ENCODE measurements around the gene SENP3.
A peak's percentile ranks its signal among the peaks of the same experiment; 100 is the strongest.

Gene SENP3

DNA sequence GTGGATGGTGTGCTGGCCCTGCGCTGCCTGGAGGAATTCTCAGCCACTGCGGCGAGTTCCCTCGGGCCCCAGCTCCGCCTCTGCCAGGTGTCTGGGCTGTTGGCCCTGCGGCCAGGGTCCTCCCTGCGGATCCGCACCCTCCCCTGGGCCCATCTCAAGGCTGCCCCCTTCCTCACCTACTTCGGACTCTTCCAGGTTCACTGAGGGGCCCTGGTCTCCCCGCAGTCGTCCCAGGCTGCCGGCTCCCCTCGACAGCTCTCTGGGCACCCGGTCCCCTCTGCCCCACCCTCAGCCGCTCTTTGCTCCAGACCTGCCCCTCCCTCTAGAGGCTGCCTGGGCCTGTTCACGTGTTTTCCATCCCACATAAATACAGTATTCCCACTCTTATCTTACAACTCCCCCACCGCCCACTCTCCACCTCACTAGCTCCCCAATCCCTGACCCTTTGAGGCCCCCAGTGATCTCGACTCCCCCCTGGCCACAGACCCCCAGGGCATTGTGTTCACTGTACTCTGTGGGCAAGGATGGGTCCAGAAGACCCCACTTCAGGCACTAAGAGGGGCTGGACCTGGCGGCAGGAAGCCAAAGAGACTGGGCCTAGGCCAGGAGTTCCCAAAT lies 4.5 kb upstream of the SENP3 start:
- no peak for FAIRE-seq

DNA sequence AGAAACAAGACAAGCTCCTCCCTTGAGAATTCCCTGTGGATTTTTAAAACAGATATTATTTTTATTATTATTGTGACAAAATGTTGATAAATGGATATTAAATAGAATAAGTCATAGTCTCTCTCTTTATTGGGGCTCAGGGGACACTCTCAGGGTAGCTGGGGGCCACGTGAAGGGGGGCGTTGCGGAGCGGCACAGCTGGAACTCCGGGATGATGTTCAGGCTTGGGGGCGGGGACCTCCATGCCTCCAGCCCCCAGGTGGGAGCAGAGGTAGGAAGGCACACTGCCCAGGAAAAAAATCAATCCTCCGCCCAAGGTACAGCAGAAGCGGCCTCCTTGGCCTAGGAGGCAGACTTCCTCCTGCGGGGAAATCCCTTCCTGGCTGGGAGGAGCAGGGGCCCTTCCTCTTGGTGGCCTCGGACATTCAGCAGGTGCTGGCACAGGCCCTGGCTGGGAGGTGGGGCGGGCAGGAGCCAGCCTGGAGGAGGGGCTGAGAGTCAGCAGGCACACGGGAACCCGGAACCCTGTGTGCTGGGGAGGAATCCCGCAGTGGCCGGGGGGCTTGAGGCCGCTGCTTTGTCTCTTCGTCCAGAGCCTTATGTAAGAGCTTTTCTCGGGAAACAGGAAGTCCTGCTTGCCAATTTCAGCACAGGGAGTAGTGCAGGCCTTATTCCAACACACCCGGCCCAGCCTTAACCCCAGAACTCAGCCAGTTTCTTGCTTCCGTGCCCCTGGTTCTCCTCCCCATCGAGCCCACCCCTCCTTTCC lies 3.8 kb upstream of the SENP3 start:
- FAIRE-seq = no peak

DNA sequence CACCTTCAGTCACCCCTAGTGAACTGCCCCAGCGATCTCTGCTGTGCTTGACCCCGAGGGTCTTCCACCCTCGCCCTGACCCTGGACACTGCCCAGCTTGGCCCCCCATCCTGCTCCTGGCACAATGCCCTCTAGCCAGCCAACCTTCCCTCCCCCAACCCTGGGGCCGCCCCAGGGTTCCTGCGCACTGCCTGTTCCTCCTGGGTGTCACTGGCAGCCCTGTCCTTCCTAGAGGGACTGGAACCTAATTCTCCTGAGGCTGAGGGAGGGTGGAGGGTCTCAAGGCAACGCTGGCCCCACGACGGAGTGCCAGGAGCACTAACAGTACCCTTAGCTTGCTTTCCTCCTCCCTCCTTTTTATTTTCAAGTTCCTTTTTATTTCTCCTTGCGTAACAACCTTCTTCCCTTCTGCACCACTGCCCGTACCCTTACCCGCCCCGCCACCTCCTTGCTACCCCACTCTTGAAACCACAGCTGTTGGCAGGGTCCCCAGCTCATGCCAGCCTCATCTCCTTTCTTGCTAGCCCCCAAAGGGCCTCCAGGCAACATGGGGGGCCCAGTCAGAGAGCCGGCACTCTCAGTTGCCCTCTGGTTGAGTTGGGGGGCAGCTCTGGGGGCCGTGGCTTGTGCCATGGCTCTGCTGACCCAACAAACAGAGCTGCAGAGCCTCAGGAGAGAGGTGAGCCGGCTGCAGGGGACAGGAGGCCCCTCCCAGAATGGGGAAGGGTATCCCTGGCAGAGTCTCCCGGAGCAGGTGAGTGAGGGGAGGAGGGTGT lies 3.0 kb upstream of the SENP3 start, which contains the start of gene TNFSF13:
Gene TNFSF13, plus strand, starts transcription at position 207 of the 776 bp plus-strand sequence. Its CDS starts 290 bp downstream, at position 497.
- no peak for FAIRE-seq

DNA sequence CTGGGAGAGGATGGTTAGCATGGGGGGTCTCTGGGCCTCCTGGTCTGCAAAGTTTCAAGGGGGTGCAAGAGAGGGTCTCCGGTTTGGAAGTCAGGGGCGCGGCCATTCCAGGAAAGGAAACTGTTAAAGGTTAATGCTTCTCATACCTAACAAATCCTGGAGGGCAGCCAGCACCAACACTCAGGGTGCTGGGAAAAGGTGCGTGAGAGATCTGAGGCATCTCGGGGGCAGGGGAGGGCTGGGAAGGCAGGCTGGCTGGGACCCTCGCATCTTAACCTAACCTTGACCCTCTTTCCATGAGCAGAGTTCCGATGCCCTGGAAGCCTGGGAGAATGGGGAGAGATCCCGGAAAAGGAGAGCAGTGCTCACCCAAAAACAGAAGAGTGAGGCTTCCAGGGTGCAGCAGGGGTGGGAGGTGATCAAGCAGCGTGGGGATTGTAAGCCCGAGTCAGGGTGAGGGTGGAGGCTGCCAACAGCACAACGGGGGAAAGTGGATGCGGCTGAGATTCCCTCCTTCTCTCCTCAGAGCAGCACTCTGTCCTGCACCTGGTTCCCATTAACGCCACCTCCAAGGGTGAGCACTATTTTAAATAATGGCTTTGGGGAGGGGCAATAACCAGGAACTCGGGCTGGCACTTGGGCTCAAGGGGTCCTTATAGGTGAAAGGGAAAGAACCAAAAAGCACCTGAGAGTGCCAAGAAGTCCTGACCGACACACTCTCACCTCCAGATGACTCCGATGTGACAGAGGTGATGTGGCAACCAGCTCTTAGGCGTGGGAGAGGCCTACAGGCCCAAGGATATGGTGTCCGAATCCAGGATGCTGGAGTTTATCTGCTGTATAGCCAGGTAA lies 2.2 kb upstream of the SENP3 start:
- no peak for FAIRE-seq

DNA sequence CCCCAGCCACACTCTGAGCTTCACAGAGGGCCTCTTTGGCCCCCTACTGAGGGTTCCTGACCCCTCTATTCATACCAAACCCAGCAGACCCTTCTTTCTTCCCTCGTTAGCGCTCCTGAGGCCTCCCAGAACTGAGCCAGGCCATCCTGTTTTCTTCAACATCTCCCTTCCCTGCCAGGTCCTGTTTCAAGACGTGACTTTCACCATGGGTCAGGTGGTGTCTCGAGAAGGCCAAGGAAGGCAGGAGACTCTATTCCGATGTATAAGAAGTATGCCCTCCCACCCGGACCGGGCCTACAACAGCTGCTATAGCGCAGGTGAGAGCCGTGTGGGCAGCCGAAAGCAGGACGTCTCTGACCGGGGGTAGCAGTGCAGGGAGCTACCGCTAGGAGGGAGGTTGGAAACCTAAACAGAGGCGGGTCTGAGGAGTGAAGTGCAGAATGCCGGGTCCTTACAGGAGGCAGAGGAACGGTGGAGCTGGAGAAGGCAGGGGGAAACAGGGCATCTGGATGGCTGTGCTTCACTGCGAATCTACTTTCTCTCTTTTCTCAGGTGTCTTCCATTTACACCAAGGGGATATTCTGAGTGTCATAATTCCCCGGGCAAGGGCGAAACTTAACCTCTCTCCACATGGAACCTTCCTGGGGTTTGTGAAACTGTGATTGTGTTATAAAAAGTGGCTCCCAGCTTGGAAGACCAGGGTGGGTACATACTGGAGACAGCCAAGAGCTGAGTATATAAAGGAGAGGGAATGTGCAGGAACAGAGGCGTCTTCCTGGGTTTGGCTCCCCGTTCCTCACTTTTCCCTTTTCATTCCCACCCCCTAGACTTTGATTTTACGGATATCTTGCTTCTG lies 1.3 kb upstream of the SENP3 start:
- FAIRE-seq = no peak

DNA sequence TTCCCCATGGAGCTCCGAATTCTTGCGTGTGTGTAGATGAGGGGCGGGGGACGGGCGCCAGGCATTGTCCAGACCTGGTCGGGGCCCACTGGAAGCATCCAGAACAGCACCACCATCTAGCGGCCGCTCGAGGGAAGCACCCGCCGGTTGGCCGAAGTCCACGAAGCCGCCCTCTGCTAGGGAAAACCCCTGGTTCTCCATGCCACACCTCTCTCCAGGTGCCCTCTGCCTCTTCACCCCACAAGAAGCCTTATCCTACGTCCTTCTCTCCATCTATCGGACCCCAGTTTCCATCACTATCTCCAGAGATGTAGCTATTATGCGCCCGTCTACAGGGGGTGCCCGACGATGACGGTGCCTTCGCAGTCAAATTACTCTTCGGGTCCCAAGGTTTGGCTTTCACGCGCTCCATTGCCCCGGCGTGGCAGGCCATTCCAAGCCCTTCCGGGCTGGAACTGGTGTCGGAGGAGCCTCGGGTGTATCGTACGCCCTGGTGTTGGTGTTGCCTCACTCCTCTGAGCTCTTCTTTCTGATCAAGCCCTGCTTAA lies 617 bp upstream of the SENP3 start:
- no peak for FAIRE-seq

DNA sequence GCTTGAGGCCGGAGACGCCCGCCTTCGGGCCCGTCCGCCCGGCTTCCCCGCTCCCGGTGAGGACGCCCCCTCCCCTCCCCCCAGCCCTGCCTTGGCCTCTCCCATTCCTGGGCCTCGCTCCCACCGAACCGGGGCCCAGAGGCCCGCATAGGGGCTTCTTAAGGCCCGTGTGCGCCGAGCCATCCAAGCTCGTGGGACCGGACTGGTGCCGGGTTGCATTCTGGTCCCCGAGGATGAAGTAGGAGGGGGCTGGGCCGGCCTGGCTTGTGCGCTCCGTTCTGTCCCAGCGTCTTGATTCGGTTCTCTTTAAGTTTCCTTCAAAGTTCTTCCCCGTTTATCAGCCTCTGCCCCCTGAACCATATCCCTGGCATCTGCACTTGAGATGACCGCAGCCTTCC lies 488 bp downstream of the SENP3 start:
- FAIRE-seq = no peak

DNA sequence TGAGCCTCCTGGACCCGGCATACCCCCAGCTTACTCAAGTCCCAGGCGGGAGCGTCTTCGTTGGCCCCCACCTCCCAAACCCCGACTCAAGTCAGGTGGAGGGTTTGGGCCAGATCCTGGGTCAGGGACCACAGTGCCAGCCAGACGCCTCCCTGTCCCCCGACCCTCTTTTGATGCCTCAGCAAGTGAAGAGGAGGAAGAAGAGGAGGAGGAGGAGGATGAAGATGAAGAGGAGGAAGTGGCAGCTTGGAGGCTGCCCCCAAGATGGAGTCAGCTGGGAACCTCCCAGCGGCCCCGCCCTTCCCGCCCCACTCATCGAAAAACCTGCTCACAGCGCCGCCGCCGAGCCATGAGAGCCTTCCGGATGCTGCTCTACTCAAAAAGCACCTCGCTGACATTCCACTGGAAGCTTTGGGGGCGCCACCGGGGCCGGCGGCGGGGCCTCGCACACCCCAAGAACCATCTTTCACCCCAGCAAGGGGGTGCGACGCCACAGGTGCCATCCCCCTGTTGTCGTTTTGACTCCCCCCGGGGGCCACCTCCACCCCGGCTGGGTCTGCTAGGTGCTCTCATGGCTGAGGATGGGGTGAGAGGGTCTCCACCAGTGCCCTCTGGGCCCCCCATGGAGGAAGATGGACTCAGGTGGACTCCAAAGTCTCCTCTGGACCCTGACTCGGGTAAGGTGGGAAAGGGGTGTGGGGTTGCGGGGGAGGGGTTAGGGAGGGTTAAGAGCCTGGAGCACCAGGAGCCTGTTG lies 1.6 kb downstream of the SENP3 start:
- no peak for FAIRE-seq

DNA sequence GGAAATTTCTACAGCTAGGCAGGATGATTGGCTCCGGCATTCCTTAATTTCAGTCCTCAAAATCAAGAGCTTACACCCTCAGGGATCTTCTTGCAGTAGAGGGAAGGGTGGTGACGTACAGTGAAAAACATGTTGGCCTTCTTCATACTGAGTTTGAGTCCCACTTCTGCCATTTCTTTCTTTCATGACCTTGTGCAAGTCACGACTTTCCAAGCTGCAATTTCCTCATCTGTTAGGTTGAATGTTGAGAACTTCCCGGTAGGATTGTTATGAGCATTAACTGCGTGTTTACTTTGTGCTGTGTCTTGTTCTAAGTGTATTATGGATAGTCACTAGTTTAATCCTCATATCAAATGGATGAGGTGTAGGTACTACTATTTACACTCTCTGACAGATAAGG lies 7.9 kb downstream of the SENP3 start:
- no peak for FAIRE-seq

DNA sequence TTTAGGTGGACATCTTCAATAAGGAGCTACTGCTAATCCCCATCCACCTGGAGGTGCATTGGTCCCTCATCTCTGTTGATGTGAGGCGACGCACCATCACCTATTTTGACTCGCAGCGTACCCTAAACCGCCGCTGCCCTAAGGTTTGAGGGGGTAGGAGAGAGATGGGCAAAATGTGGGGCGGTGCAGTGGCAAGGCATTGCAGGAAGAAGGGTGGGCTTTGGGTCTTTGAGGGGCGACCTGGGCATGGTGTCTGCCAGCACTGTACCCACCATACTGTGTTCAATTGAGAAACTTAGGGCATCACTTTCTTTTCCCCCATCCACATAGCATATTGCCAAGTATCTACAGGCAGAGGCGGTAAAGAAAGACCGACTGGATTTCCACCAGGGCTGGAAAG lies 8.6 kb downstream of the SENP3 start:
- FAIRE-seq = no peak

DNA sequence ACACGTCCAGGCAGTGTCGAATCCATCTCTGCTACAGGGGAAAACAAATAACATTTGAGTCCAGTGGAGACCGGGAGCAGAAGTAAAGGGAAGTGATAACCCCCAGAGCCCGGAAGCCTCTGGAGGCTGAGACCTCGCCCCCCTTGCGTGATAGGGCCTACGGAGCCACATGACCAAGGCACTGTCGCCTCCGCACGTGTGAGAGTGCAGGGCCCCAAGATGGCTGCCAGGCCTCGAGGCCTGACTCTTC lies 10.5 kb downstream of the SENP3 start:
- FAIRE-seq = no peak

DNA sequence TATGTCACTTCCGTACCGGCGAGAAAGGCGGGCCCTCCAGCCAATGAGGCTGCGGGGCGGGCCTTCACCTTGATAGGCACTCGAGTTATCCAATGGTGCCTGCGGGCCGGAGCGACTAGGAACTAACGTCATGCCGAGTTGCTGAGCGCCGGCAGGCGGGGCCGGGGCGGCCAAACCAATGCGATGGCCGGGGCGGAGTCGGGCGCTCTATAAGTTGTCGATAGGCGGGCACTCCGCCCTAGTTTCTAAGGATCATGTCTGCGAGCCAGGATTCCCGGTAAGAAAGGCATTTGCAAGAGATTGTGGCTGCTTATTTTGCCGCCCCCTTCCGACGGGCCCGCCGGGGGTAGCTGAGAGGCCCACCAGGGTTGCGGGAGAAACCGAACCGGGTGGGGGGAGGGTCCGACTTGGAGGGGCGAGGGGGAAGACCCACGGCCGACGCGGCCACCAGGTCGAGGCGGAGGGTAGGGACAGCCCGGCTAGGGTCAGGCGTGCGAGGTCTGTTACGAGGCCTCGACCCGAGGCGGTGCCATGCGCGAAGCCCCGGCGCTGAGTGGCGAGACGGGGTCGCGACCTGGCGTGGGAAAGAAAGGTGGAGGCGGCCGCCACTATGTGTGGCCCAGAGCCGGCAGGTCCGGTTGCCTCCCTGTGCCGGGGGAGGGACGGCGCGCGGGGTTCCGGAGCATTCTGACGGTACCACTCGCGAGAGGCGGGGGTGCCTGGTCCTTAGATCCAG lies 11.0 kb downstream of the SENP3 start:
- FAIRE-seq = peak; percentile 97

DNA sequence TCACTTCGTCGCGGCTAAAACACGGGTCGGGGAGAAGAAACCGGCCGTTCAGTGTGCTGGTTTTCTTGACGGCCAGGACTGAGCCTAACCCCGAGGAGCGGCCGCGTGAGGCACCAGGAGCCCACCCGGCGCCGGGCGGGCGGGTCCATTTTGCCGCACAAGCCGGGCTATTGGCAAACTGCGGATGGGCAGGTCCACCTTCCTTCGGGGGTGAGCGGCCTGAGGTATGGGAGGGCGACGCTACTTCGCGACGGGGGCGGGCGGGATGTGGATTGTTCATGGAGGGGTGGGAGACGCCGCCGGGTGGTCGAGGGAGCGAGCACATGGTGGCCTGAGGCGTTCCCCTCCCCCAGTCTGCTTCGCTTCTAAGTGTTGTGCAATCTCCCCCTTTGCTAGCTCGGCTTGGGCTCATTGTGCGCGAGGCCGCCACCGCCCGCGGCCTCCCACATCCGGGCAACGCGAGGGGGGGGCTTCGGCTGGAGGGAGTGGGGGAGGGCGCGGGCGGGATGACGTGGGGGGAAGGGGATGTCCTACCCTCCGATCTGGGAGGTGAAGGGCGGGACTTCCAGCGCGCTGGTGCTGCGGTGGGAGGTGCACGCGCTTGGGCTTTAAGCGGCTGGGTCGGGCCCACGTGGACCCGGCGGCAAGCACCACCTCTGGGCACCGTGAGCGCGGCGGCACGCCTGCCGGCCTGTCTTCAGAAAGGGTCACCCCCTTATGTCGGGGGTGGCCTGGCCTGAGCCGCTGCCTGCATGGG lies 11.8 kb downstream of the SENP3 start:
- no peak for FAIRE-seq

DNA sequence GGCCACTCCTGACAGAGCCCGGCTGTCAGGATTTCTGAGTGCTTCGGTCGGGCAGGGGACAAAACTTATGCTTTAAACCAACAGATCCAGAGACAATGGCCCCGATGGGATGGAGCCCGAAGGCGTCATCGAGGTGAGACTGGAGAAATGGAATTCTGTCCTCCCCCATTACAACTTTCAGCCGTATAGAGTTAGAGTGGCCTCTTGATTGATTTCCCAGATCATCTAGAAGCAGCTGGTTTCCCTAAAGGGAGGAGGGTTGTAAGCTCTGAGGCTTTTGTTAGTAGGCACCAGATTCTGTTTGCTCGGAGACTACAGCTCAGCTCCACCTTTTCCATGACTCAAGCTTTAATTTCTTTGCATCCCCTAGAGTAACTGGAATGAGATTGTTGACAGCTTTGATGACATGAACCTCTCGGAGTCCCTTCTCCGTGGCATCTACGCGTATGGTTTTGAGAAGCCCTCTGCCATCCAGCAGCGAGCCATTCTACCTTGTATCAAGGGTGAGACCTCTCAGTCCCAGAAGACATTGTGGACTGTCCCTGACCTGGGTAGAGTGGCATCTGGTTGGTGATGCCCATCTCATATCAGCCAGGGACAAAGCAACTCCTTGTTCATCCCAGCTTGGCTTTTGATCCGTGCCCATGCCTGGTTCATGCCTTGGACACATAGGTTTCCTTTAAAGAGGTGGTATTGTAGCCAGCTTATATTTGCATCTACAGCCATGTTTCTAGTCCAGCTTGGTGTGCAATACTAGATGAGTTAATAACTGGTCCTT lies 12.6 kb downstream of the SENP3 start:
- FAIRE-seq = no peak

DNA sequence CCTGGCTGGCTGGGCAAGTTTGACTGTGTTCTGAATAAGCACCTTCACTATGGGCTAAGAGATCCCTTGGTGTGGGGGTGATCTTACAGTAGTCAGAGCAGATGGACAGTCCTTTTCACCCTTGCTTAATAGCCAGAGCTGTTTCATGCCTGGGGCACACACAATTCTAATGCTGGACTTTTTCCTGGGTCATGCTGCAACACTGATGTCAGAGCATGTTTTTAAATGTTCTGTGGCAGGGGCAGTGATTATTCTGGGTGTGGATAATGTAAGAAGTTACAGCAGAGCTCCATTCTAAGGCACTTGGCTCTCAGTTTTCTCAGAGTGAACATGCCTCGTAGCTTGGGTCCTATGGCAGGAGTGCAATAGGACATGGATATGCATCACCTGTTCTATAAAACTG lies 13.8 kb downstream of the SENP3 start:
- FAIRE-seq = no peak

DNA sequence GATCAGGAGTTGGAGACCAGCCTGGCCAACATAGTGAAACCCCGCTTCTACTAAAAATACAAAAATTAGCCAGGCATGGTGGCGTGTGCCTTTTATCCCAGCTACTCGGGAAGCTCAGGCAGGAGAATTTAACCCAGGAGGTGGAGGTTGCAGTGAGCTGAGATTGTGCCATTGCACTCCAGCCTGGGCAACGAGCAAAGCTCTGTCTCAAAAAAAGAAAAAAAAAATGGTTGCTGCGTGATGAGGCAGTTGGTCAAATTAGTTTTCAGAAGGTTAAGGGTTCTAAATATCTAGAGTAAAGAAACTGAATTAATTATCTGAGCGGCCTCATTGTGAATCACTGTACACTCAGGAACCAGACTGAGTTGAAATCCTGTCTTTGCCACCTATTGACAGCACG lies 14.2 kb downstream of the SENP3 start:
- no peak for FAIRE-seq

DNA sequence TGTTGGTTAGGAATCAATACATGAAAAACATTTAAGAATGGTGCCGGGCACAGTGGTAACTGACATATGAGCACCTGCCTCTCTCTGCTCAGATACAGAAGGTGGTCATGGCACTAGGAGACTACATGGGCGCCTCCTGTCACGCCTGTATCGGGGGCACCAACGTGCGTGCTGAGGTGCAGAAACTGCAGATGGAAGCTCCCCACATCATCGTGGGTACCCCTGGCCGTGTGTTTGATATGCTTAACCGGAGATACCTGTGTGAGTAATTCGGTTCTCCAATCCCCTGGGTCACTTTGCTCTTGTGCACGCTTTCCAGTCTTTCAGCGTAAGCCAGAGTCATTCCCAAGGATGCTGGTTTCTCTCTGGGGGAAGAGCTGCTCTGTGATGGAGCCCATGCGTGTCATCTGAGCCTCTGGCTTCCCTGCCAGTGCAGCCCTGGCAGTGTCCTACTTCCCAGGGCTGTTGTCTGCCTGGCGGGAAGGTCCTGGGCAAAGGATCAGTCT lies 14.8 kb downstream of the SENP3 start:
- no peak for FAIRE-seq

DNA sequence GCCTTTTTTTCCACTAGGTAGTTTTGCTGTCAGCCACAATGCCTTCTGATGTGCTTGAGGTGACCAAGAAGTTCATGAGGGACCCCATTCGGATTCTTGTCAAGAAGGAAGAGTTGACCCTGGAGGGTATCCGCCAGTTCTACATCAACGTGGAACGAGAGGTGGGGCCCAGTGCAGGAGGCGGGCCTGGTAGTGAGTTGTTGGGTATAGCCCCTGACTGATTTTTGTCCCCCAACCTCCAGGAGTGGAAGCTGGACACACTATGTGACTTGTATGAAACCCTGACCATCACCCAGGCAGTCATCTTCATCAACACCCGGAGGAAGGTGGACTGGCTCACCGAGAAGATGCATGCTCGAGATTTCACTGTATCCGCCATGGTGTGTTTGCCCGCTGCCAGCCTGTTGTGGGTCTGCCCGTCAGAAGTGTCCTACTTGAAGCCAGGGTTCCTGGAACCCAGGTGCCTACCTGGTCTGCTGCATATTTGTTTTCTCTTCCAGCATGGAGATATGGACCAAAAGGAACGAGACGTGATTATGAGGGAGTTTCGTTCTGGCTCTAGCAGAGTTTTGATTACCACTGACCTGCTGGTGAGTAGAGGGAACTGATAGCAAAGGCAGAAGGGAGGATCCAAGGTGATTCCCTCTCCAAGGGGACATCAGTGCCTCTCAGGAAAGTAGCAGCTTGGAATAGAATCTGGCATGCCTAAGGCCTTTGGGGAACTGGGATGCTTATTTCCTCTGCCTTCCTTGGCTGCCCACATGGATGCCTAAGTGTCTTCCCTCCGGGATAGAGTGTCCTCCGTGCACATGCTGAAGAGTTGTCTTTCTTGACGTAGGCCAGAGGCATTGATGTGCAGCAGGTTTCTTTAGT lies 15.8 kb downstream of the SENP3 start:
- FAIRE-seq = no peak

All from TTC549 (cell line).